Epithelial cell of prostate (primary cell): ENCODE data around the gene RPRD1A.
"Not testable (repeated sequence)": the region's sequence is repeated elsewhere in the genome, so short reads cannot be mapped to it uniquely, and the experiment has no call there.

Source experiments
- DNase-seq: peaks from one replicate; pipeline ENCODE4 v3.0.0-alpha.2; 2011; ENCODE audit warnings: low read depth, low spot score
- H3K27ac ChIP-seq: fragments of 450-650 bp; 2 replicates; pipeline ENCODE4 v1.5.1; 2017; ENCODE audit warnings: mild to moderate bottlenecking

The RPRD1A gene

DNA sequence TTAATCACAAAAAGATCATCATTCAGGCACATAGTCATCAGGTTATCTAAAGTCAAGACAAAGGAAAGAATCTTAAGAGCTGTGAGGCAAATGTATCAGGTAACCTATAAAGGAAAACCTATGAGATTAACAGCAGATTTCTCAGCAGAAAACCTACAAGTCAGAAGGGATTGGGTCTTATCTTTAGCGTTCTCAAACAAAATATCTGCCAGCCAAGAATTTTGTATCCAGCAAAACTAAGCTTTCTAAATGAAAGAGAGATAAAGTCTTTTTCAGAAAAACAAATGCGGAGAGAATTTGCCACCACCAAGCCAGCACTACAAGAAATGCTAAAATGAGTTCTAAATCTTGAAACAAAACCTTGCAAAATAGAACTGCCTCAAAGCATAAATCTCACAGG, 13.8 kb upstream of the RPRD1A start:
- not testable (repeated sequence) for DNase-seq, H3K27ac ChIP-seq

DNA sequence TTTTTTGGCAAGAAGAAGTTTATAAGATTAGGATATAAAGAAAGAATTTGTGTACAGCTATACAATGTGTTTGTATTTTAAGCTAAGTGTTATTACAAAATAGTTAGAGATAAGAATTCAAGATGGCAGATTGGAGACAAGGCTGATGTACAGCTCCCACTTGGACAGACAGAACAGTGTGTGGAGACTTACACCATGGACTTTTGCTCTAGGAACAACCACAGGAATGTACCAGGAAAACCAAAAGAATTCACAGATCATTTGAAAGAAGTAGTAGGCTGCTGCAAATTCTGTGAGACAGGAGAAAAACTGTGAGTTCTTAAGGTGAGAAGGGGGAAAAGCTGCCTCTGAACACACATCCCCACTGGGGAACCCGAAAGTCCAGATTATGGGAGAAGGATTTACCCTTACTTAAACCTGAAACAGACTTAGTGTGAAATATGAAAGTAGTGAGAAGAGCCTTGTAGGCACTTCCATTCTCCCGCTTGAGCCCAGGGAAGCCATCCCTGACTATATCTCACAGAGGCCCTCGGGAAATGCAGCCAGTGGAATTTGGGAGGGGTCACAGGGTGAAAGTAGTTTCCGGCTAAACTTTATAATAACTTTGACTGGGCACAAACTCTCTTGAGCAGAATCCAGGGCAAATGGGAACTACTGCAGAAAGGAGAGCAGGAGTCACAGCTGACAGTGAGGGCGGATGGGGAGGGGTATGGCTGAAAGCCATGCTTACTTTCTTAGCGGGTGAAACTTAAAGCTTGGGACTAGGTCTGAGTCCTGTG, 11.6 kb upstream of the RPRD1A start:
- no peak for DNase-seq
- H3K27ac ChIP-seq = no peak overlapping the region

DNA sequence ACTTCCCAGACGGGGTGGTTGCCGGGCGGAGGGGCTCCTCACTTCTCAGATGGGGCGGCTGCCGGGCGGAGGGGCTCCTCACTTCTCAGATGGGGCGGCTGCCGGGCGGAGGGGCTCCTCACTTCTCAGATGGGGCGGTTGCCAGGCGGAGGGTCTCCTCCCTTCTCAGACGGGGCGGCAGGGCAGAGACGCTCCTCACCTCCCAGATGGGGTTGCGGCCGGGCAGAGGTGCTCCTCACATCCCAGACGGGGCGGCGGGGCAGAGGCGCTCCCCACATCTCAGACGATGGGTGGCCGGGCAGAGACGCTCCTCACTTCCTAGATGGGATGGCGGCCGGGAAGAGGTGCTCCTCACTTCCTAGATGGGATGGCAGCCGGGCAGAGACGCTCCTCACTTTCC, 10.4 kb upstream of the RPRD1A start:
- not testable (repeated sequence) for DNase-seq, H3K27ac ChIP-seq

DNA sequence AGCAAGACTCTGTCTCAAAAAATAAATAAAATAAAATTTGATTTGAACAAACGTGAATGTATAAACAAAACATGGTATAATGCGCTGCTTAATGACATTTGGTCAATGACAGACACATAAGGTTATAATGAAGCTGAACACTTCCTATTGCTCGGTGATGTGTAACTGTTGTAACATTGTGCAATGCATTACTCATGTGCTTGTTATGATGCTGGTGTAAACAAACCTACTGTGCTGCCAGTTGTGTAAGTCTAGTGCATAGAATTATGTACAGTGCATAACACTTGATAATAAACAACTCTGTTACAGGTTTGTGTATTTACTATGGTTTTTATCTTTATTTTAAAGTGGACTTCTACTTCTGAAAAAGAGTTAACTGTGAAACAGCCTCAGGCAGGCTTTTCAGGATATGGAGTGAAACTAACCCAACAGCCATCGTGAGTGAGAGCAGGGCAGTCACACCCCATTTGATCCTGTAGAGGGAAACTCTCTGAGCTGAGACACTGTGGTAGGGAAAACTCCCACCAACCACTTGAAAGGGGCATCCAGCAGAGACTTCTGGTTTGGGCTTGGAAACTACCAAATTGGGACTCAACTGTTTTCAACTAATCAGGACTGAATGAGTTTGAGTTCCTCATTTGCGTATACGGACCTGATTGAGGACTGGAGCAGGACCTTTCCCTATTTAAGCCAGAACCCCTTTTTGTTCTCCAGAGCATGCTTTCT, 8.7 kb upstream of the RPRD1A start:
- peak; percentile 85 for DNase-seq
- H3K27ac ChIP-seq = peak overlapping the region; percentile 46

DNA sequence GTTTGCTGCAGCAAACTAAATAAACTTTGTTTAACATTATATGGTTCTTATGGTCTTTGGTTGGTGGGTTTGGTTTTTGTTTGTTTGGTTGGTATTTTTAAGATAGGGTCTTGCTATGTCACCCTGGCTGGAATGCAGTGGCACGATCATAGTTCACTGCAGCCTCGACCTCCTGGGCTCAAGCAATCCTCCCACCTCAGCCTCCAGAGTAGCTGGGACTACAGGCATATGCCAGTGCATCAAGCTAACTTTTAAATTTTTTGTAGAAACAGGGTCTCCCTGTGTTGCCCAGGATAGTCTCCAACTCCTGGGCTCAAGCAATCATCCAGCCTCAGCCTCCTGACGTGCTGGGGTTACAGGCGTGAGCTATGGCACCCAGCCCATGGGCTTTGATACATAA, 7.1 kb upstream of the RPRD1A start:
- no peak overlapping the region for H3K27ac ChIP-seq
- DNase-seq = no peak

DNA sequence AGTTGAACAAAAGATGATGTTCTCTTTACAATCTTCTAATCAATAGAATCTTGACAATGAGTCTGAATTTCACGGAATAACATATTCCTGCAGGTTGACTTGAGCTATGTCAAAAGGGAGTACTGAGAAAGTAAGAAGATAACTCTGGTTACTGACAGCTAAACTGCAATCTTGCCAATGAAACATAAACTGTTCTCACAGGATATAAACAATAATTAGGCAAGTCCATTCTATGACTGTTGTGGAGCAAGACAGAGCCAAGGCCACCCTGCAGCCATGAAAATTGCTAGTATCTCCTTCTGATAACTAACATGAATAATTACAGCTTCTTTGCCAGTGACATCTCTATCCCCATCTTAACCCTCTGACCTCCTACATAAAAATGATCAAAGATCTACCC, 6.3 kb upstream of the RPRD1A start:
- DNase-seq = no peak
- H3K27ac ChIP-seq = no peak overlapping the region

DNA sequence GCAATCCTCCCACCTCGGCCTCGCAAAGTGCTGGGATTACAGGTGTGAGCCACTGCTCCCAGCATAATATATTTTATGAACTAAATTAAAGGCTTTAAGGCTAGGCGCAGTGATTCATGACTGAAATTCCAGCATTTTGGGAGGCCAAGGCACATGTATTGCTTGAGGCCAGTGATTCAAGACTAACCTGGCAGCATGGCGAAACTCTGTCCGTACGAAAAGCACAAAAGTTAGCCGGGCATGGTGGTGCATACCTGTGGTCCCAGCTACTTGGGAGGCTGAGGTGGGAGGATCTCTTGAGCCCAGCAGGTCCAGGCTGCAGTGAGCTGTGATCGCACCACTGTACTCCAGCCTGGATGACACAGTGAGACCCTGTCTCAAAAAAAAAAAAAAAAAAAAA, 5.0 kb upstream of the RPRD1A start:
- not testable (repeated sequence) for H3K27ac ChIP-seq, DNase-seq

DNA sequence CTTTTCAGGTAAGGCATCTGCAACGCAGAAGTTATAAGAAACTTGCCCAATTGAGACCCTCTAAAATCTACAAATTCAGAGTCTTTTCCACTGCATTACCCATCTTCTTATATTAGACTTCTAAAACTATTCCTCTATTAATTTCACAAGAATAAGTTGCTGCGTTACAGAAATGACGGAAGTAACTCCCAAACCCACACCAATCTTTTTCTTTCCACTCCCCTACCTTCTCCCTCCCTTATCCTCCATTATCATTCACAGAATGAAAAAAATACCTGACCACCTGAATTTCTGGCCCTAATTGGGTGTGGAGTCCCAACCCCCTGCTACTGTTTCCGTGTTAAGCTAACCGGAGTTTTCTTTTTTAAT, 689 bp downstream of the RPRD1A start:
- no peak for DNase-seq
- H3K27ac ChIP-seq = peak overlapping the region; percentile 83

DNA sequence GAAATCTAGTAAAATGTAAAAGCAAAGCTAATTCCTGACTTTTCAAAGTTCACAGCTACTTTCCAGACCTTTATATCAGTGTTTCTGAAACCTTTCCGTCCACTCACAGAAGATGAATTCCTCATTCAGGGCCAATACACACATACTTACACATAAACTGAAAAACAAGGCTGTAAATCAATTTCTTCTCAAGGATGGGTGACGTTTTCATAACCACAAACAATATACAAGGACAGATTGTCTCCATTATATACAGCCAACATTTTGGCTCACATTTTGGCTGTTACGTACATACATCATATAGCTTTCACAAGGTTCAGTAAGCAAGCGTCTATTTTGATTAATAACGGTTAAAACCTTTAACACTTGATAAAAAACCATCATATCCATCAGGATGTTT, 1.4 kb downstream of the RPRD1A start:
- no peak for DNase-seq
- H3K27ac ChIP-seq = no peak overlapping the region

DNA sequence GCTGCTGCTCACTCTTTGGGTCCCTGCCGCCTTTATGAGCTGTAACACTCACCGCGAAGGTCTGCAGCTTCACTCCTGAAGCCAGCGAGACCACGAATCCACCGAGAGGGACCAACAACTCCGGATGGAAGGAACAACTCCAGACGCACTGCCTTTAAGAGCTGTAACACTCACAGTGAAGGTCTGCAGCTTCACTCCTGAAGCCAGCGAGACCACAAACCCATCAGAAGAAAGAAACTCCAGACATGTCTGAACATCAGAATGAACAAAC, 2.6 kb downstream of the RPRD1A start:
- not testable (repeated sequence) for DNase-seq, H3K27ac ChIP-seq

DNA sequence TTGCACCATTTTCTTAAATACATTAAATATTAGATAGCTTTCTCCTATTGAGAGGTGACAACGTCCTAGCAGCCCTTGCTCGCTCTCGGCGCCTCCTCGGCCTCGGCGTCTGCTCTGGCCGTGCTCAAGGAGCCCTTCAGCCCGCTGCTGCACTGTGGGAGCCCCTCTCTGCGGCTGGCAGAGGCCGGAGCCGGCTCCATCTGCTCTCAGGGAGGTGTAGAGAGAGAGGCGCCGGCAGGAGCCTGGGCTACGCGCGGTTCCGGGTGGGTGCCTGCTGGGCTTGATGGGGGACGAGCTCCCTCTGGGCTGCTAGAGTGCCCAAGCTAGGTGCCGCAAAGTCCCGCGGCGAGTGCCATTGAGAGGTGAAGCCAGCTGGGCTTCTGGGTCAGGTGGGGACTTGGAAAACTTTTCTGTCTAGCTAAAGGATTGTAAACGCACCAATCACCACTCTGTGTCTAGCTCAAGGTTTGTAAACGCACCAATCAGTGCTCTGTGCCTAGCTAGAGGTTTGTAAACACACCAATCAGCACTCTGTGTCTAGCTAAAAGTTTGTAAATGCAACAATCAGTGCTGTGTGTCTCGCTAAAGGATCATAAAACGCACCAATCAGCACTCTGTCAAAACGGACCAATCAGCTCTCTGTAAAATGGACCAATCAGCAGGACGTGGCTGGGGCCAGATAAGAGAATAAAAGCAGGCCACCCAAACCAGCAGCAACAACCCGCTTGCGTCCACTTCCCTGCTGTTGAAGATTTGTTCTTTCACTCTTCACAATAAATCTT, 3.1 kb downstream of the RPRD1A start:
- no peak overlapping the region for H3K27ac ChIP-seq
- no peak for DNase-seq

DNA sequence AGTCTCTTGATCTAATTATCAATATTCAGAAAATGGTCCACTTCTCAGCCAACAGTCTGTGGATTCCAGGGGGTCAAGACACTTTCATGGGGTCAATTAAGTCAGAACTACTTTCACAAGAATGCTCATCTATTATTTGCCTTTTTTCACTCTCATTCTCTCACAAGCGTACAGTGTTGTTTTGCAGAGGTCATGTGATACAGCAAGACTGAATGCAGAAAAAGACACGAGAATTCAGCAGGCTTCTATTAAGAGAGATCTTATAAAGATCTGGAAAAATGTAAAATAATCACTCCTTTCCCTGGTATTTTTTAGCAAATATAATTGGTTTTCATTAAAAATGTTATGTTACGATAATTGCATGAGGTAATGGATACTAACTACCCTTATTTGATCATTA, 8.7 kb downstream of the RPRD1A start:
- DNase-seq = no peak

DNA sequence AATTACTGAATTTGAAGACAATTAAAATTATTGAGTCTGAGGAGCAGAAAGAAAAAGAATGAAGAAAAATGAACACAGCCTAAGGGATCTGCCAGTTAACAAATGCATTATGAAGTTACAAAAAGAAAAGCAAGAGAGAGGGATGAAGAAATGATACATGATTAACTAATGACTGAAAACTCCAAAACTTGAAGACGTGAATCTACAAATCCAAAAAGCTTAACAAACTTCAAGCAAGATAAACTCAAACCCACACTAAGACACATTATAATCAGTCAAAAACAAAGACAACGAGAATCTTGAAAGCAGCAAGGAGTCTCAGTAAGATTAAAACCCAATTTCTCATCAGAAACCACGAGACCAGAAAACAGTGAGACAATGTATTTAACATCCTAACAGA, 15.6 kb downstream of the RPRD1A start:
- H3K27ac ChIP-seq = no peak overlapping the region
- no peak for DNase-seq

More for the DNA sequence above, 8.7 kb downstream of the RPRD1A start:
- no peak overlapping the region for H3K27ac ChIP-seq

DNA sequence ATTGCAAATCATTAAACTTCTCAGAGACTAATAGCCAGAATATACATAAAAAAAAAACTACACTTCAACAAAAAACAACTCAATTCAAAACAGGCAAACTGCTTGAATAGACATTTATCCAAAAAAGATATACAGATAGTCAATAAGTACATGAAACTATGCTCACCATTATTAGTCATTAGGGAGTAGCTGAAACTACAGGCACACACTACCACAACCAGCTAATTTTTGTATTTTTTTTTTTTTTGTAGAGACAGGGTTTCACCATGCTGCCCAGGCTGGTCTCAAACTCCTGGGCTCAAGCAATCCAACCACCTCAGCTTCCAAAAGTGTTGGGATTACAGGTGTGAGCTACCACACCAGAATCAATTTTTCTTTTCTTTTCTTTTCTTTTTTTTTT, 16.9 kb downstream of the RPRD1A start:
- no peak for DNase-seq
- H3K27ac ChIP-seq = peak overlapping the region; percentile 14

DNA sequence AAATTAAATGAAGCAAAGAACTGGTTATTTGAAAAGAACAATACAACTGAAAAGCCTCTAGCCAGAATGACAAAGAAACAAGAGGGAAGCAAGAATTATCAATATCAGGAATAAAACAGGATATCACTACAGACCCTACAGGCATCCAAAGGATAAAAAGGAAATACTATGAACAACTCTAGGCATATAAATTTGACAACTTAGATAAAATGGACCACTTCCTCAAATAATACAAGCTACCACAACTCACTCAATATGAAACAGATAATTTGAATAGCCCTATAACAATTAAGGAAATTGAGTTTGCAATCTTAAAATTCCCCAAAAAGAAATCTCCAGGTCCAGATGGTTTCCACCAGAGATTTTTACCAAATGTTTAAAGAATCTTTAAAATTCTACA, 19.8 kb downstream of the RPRD1A start:
- no peak overlapping the region for H3K27ac ChIP-seq
- DNase-seq = no peak

DNA sequence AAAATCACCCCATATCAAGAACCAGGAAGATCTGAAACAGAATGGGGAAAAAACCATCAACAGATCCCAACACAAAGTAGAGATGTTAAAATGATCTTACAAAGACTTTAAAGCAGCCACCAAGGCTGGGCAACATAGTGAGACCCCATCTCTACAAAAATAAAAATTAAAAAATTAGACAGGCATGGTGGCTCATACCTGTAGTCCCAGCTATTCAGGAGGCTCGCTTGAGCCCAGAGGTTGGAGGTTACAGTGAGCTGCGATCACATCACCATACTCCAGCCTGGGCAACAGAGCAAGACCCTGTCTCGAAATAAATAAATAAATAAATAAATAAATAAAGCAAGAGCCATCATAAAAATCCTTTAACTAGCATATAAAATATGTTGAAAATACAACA, 20.5 kb downstream of the RPRD1A start:
- DNase-seq = no peak
- H3K27ac ChIP-seq = no peak overlapping the region

DNA sequence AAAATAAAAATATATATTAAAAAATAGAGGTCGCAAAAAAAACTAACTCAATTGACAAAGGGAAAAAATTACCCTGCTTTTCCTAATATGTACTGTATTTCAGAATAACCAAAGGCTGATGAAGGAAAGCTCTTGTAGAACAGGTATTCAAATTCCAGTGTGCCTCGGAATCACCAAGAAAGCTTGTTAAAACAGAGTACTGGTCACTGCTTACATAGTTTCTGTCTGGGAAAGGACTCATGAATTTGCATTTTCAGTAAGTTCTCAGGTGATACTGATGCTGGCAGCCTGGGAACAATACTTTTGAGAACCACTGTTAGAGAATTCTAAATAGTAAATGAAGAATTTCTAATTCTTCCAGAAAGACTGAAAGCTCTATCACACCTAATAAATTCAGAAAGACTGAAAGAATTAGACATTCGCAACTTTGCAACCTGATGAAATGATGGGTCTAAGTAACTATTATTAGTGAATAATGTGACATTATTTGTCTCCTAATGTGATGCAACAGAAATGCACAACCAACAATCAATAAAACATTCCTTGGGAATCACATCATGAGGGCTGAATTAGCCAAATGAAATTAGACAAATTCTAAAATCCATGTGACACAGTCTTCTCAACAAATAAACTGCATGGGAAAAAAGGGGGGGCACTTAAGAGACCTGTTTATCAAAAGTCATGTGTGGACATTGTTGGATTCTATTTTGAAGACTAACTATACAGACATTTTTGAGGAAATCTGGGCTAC, 21.9 kb downstream of the RPRD1A start:
- peak; percentile 46 for DNase-seq

DNA sequence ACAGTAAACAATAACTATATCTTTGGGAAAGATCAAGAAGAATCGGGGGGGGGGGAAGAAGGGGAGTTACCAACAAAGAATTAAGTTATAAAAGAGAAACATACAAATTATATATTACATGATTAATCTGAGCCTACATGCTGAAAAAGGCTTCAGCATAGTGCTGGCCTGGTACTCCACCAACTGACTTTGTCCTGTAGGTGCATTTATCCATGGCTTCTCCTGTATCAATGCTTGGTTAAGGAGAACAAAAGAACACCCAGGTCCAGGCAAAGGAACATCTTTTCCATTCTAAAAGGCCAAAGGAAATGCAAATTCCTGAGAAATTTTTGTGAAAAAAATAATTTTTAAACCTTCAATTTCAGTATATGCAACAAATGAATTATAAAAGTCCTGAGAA, 24.2 kb downstream of the RPRD1A start:
- no peak for DNase-seq
- no peak overlapping the region for H3K27ac ChIP-seq

More for the DNA sequence above, 21.9 kb downstream of the RPRD1A start:
- peak overlapping the region; percentile 50 for H3K27ac ChIP-seq

DNA sequence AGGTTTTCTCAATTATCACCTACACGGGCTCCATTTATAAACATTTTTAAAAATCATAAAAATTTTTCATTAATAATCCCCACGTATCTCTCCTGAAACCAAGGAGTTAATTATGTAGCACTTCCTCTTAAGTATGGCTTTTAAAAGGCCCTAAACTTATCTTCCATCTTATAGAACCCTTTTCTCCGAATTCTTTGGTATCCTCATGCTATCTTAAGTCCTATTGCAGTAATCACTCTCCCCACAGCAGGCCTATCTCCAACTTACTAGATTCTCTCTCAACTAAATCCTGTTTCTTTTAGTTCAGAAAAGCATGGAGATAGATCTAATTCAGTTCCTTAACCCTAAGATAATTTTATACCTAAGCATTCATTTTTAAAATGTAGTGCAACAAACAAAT, 26.2 kb downstream of the RPRD1A start:
- DNase-seq = no peak
- no peak overlapping the region for H3K27ac ChIP-seq

DNA sequence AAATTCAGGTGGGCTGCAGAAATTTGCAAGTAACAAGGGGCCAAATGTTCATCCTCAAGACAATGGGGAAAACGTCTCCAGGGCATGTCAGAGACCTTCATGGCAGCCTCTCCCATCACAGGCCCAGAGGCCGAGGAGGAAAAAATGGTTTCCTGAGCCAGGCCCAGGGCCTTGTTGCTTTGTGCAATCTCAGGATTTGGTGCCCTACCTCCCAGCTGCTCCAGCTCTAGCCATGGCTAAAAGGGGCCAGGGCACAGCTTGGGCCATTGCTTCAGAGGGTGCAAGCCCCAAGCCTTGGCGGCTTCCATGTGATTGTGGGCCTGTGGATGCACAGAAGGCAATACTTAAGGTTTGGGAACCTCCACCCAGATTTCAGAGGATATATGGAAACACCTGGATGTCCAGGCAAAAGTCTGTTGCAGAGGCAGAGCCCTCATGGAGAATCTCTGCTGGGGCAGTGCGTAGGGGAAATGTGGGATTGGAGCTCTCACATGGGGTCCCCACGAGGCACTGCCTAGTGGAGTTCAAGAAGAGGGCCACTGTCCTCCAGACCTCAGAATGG, 29.2 kb downstream of the RPRD1A start:
- no peak overlapping the region for H3K27ac ChIP-seq
- DNase-seq = no peak
